Measurements from ENCODE around the gene DEPP1. TPM values are rescaled to one million over a fixed set of nuclear protein-coding genes. Genes with fewer than 3 reads are reported as not detected.

Gene DEPP1
- total and polyA plus RNA-seq, 2 of the 13 experiments (the other 11 are each of a cell fraction or from before 2014, with no cell fraction given) = 14.8 to 270 TPM

GRCh38 chr10:44976352-44977198, 2.0 kb downstream of the DEPP1 start (continued):
- TF ChIP-seq MLXIP (CRISPR knock-in tag; IDR thresholded peaks at IDR 0.05; ENCODE audit: borderline replicate concordance) = no peak
- no peak for TF ChIP-seq ZFP36L2 (CRISPR knock-in tag; IDR thresholded peaks at IDR 0.05)
- TF ChIP-seq ZNF652 (CRISPR knock-in tag; IDR thresholded peaks at IDR 0.05; ENCODE audit: borderline replicate concordance, low read depth) = peak; percentile 50; the same call in 1 of the 2 replicates
- no peak; the same call in 1 of the 2 replicates for TF ChIP-seq ZNF598 (CRISPR knock-in tag; IDR thresholded peaks at IDR 0.05; ENCODE audit: borderline replicate concordance)
- TF ChIP-seq MED1 (CRISPR knock-in tag; IDR thresholded peaks at IDR 0.05) = peak; percentile 77
- no peak for TF ChIP-seq KMT2A (CRISPR knock-in tag; IDR thresholded peaks at IDR 0.05)
- 0 out of 2 replicates have a peak, but pooled peaks have one; percentile 20 for TF ChIP-seq NFKBIZ (CRISPR knock-in tag; IDR thresholded peaks at IDR 0.05)
- TF ChIP-seq ZNF496 (CRISPR knock-in tag; IDR thresholded peaks at IDR 0.05; ENCODE audit: insufficient replicate concordance) = no peak
- TF ChIP-seq RORA (CRISPR knock-in tag; IDR thresholded peaks at IDR 0.05) = no peak
- TF ChIP-seq IKZF1 (IDR thresholded peaks at IDR 0.05) = no peak
- TF ChIP-seq MXD3 (CRISPR knock-in tag; IDR thresholded peaks at IDR 0.05) = peak; percentile 8; the same call in 1 of the 2 replicates
- no peak for TF ChIP-seq SNAPC4 (CRISPR knock-in tag; IDR thresholded peaks at IDR 0.05)
- TF ChIP-seq SRSF1 (optimal IDR thresholded peaks at IDR 0.05; ENCODE audit: low read depth, low read length) = no peak
- TF ChIP-seq EED (CRISPR knock-in tag; IDR thresholded peaks at IDR 0.05) = peak; percentile 82; the same call in 1 of the 2 replicates
- no peak for TF ChIP-seq HNRNPK (IDR thresholded peaks at IDR 0.05; ENCODE audit: low read depth, low read length, poor library complexity, severe bottlenecking)
- peak; percentile 10; the same call in 1 of the 2 replicates for TF ChIP-seq ZNF687 (CRISPR knock-in tag; IDR thresholded peaks at IDR 0.05)
